ELF-1 (cell line): ENCODE data around the gene HAGHL.
A peak's percentile ranks its signal among the peaks of the same experiment; 100 is the strongest.

ENCODE experiments used
- DNase-seq: peaks from one replicate; pipeline ENCODE4 v3.0.0-alpha.2; 2016; ENCODE audit warnings: low read depth, low spot score

HAGHL gene

DNA sequence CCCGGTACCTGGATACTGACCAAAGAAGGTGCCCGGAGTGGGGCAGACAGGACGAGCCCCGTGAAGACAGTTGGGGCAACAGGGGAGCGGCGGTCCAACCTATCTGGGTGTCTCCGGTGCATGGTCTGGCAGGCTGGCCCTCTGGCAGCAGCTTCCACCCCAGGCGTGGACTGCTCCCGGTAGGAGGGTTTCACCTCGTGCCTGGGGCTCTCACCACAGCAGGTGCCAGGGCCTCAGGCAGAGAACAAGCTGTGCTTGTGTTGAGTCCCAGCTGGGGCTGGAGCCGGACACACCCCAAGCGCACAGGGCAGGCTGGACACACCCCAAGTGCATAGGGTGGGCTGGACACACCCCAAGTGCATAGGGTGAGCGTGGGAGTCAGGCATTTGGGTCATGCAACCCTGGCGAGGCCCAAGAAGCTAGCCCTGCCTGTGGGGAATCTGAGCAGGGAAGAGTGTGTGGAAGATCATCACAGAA lies 19.8 kb upstream of the HAGHL start:
- no peak for DNase-seq

DNA sequence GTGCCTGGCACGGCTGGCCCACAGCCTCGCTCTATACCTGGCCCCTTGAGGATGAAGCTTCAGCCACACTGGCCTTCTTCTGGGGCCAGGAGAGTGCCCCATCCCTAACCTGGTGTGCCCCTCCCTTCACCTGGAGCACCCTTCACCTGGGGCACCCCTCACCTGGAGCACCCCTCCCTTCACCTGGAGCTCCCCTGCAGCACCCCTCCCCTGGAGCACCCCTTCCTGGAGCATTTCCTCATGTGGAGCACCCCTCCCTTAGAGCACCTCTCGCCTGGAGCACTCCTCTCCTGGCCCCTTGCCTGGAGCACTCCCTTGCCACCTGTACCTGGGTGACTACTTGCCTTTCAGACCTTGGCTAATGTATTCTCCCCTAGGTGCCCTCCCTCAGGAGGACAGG lies 18.9 kb upstream of the HAGHL start:
- DNase-seq, result no peak

DNA sequence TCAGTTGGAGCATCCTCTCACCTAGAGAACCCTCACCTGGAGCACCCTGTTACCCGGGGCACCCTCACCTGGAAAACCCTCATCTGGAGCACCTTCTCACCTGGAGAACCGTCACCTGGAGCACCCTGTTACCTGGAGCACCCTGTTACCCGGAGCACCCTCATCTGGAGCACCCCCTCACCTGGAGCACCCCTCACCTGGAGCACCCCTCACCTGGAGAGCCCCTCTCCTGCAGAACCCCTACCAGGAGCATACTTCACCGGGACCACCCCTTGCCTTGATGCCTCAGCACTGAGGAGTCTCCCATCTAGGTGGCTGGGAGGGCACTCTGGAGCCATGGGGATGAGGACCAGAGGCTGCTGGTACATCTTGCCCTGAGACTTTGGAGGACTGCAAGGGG lies 17.9 kb upstream of the HAGHL start:
- DNase-seq, result no peak

DNA sequence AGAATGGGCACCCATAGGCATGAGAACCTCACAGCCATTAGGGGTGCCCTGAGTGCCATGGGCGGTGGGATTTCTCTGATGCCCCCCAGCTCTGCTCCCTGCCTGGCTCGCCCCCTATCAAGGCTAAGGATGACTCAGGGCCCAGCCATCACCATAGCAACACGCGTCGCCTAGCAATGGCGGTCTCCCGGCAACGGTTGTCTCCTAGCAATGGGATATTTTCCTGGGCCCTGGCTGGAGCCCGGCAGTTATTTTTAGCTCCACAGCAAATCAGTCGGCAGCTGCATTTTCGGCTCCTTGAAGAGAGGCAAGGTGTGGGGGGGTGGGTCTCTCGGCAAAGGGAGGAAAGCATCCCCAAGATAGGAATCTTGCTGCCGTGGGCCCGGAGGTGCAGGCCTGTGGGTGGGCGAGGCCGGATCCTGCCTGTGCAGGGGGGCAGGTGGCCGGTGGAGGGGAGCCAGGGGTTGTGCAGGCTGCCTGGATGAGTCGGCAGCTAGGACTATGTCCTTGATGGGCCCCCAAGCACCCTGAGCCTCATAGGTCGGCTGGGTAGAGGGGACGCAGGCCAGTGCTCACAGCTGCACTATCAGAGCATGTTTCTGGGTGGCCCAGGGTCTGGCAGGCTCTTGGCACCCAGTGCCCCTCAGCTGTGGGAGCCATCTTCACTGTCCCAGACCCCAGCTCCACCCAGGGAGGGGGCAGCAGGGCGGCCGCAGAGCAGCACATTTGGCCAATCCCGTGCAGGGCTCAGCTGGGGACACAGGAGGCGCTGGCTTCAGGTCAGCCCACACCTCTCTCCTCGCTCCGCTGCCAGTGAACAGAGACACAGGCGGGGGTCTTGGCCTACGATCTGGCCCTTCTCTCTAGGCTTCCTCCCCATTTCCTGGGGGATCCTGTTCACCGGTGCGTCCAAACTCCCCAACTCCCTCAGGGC lies 17.1 kb upstream of the HAGHL start:
- DNase-seq, result peak; percentile 89

DNA sequence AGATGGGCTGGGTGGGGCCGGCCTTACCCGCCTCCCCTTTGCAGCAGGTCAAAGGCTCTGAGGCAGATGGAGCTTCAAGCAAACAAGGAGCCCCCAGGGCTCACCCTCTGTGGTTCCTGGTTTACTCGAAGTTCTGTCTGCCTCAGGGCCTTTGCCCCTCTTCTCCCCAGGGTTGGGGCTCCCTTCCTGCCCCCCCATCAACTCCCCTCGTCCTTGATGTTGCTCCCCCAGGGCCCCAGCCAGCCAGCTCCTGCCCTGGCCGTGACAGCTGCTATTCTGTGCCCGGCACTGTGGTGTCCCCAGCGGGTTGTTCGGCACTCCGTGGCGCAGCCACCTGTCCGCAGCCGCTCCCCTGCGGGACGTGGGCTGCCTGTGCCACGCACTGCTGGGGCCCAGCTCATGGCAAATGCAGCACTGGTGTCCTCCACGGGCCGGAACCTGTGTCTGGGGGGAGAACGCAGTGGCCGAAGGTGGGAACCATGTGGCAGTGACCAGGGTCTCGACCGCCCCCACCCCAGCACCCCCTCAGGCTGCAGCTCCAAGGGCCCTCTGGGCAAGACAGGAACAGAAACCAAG lies 16.3 kb upstream of the HAGHL start:
- DNase-seq, result no peak

DNA sequence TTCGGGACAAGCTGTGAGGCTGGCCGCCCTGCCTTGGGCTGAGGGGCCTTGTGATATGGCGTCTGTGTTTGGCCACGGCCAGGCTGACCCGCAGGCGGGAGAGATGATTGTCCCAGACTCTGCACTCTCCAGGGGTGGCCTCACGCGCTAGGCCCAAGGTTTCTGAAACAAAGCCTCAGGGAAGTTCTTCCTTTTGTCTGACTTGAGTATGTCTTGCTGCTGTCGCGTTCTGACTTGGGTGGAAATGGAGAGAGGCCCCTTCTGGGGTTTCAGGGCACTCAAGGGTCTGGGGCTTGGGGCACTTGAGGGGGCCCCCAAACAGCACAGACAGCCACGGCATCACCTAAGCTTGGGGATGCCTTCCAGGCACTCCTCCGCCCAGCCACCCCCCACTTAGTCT lies 15.8 kb upstream of the HAGHL start:
- no peak for DNase-seq

DNA sequence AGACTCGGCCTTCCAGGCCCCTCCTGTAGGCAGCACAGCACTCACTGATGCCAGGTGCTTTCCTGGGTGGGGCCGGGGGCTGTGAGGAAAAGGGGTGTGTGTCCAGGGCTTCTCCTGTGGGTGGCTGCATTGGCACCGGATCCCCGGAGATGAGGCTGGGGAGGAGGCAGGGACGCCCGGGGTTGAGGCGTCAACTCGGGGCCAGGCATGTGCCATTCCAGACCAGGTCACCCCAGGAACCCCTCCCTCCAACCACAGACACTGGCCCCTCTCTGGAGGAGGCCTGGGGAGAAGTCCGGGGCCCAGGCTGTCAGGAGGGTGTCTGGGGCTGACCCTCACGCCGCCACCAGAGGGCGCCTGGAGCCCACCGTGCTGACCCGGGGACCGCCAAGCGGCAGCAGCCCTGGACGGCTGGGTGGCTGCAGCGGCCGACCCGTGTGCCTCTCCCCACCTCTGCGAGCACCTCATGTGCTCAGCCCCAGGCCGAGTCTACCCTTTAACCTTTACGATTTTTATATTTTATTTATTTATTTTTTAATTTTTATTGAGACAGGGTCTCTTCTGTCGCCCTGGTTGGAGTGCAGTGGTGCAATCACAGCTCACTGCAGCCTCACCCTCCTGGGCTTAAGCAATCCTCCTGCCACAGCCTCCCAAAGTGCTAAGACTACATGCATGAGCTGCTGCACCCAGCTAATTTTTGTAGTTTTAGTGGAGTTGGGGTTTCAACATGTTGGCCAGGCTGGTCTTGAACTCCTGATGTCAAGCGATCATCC lies 15.2 kb upstream of the HAGHL start:
- peak; percentile 91 for DNase-seq

DNA sequence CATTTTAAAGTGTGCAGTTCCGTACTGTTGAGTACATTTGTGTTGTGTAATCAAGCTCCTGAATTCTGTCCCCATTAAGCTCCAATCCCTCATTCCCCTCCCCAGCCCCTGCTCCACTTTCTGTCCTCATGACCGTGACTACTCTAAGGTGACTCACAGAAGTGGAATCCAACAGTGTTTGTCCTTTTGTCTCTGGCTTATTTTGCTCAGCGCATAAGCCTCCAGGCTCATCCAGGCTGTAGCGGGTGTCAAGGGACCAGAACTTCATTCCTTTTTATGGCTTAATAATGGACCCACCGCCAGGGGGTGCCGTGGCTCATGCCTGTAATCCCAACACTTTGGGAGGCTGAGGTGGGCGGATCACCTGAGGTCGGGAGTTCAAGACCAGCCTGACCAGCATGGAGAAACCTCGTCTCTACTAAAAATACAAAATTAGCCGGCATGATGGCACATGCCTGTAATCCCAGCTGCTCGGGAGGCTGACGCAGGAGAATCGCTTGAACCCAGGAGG lies 14.1 kb upstream of the HAGHL start:
- peak; percentile 98 for DNase-seq

DNA sequence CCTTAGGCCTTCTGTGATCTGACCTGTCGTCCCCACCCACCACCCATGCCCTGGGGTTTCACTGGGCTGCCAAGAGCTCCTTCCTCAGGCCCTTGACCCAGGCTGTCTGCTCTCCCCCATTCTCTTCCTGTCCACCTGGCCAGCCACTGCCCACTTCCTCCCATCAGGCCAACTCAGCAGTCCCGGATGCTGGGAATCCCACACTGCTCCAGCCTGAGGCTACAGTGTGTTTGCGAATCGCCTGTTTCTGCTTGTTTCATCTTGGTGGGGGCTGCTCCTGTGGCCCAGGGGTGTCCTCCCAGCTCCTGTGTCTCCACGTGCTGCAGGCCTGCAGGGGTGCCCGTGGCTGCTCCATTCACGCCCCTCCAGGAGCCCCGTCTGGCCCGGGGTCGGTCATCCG lies 12.8 kb upstream of the HAGHL start:
- peak; percentile 47 for DNase-seq

DNA sequence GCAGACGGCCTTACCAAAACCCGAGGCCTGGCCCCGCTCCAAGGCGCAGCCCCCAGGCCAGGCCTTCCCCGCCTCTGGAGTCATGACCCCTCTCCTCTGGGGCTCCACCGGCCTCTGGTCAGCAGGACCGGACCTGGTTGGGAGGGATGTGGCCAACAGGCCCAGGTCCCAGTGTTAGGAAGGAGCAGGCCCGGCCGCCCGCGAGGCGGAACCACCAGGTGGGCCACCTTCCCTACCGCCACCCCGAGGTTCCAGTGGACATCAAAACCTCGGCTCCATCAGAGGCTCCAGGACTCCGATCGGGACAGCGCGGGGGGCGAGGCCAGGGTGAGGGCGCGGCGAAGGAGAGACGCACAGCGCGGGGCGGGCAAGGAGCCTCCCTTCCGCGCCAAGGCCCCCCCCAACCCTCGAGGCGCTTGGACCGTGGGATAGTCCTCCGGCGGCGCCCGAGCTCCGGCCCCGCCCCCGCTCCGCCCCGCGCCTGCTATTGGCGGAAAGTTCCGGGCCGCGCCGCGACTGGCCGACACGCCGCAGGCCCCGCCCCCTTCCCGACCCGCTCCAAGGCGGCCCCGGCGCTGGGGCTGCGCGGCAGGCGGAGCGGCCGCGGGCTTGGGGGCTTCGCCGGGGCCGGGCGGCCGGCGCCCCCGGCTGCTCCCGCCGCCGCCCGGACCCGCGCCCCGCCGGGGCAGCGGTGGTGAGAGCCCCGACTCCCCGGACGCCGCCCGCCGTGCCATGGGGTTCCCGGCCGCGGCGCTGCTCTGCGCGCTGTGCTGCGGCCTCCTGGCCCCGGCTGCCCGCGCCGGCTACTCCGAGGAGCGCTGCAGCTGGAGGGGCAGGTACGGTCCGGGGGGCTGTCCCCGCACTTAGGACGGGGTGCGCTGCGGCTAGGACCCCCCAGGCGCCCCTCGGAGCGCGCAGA lies 12.1 kb upstream of the HAGHL start, which contains the start of gene METRN:
TSS of gene METRN (plus strand) at position 561 of the 919 bp plus-strand sequence. CDS start at position 733, 172 bp downstream.
- peak; percentile 79 for DNase-seq

DNA sequence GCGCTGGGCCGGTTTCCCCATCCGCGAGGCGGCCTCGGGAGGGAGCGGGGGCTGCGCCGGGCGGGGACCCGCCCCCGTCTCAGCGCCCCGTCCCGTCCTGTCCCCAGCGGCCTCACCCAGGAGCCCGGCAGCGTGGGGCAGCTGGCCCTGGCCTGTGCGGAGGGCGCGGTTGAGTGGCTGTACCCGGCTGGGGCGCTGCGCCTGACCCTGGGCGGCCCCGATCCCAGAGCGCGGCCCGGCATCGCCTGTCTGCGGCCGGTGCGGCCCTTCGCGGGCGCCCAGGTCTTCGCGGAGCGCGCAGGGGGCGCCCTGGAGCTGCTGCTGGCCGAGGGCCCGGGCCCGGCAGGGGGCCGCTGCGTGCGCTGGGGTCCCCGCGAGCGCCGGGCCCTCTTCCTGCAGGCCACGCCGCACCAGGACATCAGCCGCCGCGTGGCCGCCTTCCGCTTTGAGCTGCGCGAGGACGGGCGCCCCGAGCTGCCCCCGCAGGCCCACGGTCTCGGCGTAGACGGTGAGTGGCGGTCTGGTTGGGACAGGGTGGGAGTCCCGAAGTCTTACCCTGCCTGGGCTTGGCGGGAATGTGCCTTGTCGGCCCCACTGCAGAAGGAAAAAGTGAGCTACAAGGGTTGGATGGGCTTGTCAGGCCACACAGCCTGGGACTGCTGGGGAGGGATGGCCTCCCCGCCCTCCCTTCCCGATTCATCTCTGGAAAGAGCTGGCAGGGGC lies 11.3 kb upstream of the HAGHL start:
- DNase-seq, result no peak

DNA sequence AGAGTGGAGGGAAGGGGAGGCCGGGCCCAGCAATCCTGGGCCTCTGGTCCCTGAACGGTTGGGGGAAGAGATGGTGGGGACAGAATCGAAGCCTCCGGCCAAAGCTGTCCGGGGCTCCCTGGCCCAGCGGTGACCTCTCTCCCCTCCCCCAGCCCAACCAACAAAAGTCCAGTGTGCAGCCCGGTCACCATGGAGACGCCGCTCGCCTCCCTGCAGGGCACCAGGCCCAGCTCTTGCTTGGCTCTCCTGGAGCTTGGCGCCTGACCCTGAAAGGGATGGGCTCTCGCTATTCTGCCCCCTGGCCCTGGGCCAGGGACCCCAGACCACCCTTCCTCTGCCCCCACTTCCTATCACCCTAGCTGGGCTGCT lies 10.7 kb upstream of the HAGHL start:
- DNase-seq, result peak; percentile 94

DNA sequence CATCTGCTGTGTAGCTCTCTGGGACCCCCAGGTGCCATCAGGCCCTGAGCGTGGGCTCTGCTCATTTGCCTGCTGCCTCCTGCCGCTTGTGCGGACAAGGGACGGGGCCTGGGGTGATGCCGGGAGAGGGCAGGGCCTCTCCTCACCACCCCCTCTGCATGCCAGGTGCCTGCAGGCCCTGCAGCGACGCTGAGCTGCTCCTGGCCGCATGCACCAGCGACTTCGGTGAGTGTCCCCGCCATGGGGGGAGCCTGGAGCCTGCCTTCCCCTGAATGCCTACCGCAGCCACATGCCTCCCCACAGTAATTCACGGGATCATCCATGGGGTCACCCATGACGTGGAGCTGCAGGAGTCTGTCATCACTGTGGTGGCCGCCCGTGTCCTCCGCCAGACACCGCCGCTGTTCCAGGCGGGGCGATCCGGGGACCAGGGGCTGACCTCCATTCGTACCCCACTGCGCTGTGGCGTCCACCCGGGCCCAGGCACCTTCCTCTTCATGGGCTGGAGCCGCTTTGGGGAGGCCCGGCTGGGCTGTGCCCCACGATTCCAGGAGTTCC lies 10.1 kb upstream of the HAGHL start:
- no peak for DNase-seq

DNA sequence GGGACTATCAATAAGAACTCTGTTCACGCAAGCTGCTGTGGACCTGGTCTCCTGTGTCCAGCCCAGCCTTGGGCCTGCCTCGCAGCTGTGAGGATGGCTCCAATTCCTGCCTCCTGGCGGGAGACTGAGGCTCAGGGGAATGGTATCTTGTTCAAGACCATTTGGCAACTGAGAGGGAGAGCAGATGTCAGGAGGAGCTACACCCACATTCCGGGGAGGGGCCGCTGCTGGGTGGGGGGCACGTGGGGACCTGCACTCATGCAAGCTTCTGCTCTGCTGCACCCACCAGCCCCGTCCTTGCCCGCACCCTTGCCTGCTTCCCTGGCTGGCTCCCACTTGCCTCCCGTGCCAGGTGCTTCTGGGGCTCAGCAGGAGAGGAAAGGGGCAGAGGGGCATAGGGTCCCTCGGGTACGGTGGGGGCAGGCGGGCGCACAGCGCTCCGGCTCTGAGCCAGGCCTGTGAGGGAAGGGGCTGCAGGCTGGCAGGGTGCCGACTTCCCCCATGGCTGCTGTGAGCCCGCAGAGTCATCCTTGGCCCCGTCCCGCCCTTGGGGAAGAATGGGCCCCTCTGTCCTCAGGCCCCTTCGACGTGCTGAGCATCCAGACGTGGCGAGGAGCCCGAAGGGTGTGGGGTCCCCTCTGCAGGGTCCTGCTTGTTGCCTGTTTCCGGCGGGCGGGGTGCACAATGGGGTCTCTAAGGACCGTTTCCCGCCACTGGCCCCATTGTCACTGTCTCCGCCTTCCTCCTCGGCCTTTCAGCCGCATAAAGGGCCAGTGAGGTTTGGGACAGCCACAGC lies 9.3 kb upstream of the HAGHL start:
- no peak for DNase-seq

DNA sequence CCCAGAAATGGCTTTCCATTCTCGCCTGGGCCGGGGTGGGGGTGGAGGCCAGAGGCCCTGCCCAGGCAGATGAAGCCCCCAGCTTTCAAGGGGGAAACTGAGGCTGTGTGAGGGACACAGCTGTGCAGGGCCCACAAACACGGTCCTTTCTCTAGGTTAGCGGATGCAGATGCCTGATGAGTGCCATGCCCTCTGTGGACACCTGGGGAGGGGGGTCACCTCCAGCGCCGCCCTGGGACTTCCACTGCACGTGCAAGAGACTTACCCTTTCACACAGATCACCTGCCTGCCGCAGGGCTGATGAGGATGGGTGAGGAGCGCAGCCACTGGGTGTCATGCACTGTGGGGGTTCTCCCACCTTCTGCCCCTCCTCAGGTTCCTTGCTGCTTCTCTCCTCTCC lies 8.5 kb upstream of the HAGHL start:
- no peak for DNase-seq

DNA sequence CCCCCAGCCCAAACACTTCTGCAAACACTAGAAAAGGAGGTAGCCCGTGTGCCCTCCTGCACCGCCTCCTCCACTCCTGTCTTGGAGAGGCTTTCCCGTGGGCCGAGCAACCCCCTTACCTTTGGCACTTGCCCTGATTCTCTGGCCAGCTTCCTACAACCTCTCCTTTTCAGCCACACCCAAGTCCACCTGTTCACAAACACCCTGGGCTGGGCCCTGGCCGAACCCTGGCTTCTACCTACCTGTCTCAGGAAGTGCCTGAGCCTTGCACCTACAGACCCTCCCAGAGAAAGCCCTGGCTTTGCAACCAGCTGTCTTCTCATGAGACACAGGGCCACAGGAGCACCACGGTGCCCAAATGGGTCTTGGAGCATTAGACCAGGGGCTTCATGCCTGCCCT lies 8.0 kb upstream of the HAGHL start:
- DNase-seq, result no peak

DNA sequence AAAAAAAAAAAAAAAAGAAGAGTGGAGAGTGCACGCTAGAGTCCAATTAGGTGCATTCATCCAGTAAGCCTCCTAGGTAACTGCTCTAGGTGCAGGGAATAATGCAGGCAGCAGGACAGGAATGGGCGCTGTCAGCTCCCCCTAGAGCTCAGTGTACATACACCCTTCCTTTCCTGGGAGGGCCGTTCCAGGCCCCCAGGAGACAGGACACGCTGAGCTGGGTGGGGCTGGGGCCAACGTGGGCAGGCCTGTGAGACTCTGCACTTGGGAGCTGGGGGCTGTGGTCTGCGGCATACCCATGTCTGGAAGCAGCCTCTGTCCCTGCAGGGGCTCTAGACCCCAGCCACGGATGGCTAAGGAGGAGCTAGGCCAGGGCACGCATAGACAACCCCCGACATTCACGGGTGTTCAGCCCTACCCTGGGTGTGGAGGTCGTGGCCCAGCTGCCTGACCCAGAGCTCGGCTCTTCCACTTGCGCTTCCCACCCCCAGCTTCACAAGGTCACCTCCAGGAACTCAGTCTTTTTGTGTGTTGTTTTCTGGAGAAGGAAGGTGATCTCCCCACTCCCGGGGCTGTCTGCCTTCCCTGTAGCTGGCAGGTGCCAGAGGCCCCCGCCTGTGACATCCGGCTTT lies 7.0 kb upstream of the HAGHL start:
- DNase-seq, result peak; percentile 43

DNA sequence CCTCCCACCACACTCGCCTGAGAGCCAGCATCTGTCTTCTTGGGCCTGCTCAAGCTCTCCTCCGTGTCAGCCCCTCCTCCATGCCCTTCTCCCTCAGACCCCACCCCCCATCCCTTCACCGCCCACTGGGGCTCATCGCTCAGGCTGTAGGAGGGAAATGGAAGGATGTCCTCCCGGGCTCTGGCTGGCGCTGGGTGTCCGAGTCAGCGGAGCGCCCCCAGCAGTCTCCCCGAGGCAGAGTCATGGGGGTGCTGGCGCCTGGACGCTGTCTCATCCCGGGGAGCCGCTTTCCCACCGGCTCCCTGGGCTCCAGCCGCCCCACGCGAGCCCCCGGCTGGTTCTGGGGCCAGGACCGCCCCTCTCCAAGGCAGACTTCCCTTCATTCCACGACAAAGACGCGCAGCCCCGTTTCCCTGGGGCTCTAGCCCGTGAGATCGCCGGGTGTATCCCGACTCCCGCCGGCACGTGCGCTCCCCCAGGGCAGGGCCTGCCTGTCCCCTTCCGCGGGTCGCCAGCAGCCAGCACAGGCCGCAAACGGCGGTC lies 6.4 kb upstream of the HAGHL start:
- peak; percentile 76 for DNase-seq
